Measurements from ENCODE around the gene PCGF2.

The PCGF2 gene

GRCh38 chr17:38786372-38786771 lies 38.2 kb upstream of the PCGF2 start:
- DNase-seq (ENCODE audit: low read depth, low spot score): no peak
- Histone ChIP-seq H3K9ac (ENCODE audit: insufficient read length) (no peak overlapping the region), H3K36me3 (ENCODE audit: insufficient read depth, low read length) (peaks cover 46% of the 10 kb centered on the region), H3K27ac (no peak overlapping the region), H3K9me3 (ENCODE audit: low read depth, low read length) (no peaks in the 10 kb centered on the region), H3K4me3 (no peak overlapping the region)
- TF ChIP-seq POLR2AphosphoS5 (IDR thresholded peaks at IDR 0.05; ENCODE audit: borderline replicate concordance, low read depth, low read length) (no peak), FOXP2 (optimal IDR thresholded peaks at IDR 0.05; ENCODE audit: control extremely low read depth, extremely low read length, insufficient read depth) (no peak), EZH2 (IDR thresholded peaks at IDR 0.05) (no peak)

- no peak overlapping the region for H3K9ac ChIP-seq (ENCODE audit: insufficient read length)
- peaks cover 77% of the 10 kb centered on the region for H3K36me3 ChIP-seq (ENCODE audit: insufficient read depth, low read length)
- no peak overlapping the region for H3K4me3 ChIP-seq
- no peaks in the 10 kb centered on the region for H3K9me3 ChIP-seq (ENCODE audit: low read depth, low read length)
- TF ChIP-seq POLR2AphosphoS5 (IDR thresholded peaks at IDR 0.05; ENCODE audit: borderline replicate concordance, low read depth, low read length) (no peak), EZH2 (IDR thresholded peaks at IDR 0.05) (no peak), FOXP2 (optimal IDR thresholded peaks at IDR 0.05; ENCODE audit: control extremely low read depth, extremely low read length, insufficient read depth) (no peak)
- no peak for DNase-seq (ENCODE audit: low read depth, low spot score)
- H3K27ac ChIP-seq: no peak overlapping the region
These were observed 35.1 kb upstream of the PCGF2 start for GRCh38 chr17:38783227-38783626.

DNA sequence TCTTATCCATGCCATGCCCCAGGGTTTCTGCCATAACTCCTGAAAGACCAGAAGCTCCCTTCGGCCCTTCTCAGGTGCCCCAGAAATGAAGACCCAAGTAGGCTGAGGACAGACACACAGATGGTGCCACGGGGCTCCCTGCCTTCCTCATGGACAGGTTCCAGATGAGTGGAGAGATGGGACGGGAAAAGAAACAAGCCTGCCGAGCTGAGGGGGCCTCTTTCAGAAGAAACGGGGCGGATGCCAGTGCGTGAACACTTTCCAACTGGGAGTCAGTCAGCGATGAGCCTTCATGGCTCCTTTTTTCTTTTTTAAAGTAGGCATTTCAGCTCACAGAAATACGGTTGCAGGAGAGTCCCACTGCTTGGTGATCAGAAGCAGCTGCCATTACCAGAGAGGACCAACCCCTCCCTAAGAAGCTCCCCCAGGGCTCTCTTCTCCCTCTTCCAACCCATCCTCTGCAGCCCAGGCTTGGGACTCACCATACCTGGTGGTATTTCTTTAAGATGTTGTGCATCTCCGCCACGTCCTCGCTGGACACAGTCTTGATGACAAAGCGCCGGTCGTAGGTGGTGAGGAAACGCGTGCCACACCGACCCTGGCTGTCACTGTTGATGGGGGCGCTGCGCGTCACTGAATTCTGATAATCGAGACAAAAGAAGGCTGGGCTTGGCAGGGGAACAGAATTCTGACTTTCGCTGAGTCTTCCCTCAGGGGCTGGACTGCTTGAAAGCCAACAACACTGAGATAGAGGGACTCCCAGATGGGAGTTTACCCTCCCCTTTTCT lies 32.0 kb upstream of the PCGF2 start:
- peaks cover 89% of the 10 kb centered on the region for H3K36me3 ChIP-seq (ENCODE audit: insufficient read depth, low read length)
- H3K9ac ChIP-seq (ENCODE audit: insufficient read length): no peak overlapping the region
- TF ChIP-seq EZH2 (IDR thresholded peaks at IDR 0.05) (no peak), FOXP2 (optimal IDR thresholded peaks at IDR 0.05; ENCODE audit: control extremely low read depth, extremely low read length, insufficient read depth) (no peak), POLR2AphosphoS5 (IDR thresholded peaks at IDR 0.05; ENCODE audit: borderline replicate concordance, low read depth, low read length) (no peak)
- H3K27ac ChIP-seq: no peak overlapping the region
- no peak for DNase-seq (ENCODE audit: low read depth, low spot score)
- H3K9me3 ChIP-seq (ENCODE audit: low read depth, low read length): no peaks in the 10 kb centered on the region
- H3K4me3 ChIP-seq: no peak overlapping the region

GRCh38 chr17:38777641-38778250 lies 29.6 kb upstream of the PCGF2 start:
- no peak for TF ChIP-seq FOXP2 (optimal IDR thresholded peaks at IDR 0.05; ENCODE audit: control extremely low read depth, extremely low read length, insufficient read depth)
- no peak for TF ChIP-seq EZH2 (IDR thresholded peaks at IDR 0.05)
- TF ChIP-seq POLR2AphosphoS5 (IDR thresholded peaks at IDR 0.05; ENCODE audit: borderline replicate concordance, low read depth, low read length): no peak
- no peak overlapping the region for H3K9ac ChIP-seq (ENCODE audit: insufficient read length)
- H3K27ac ChIP-seq: no peak overlapping the region
- no peak for DNase-seq (ENCODE audit: low read depth, low spot score)
- H3K4me3 ChIP-seq: no peak overlapping the region
- peaks cover 87% of the 10 kb centered on the region for H3K36me3 ChIP-seq (ENCODE audit: insufficient read depth, low read length)
- no peaks in the 10 kb centered on the region for H3K9me3 ChIP-seq (ENCODE audit: low read depth, low read length)

GRCh38 chr17:38773258-38773657 lies 25.1 kb upstream of the PCGF2 start:
- H3K4me3 ChIP-seq: no peak overlapping the region
- H3K9me3 ChIP-seq (ENCODE audit: low read depth, low read length): no peaks in the 10 kb centered on the region
- peaks cover 77% of the 10 kb centered on the region for H3K36me3 ChIP-seq (ENCODE audit: insufficient read depth, low read length)
- DNase-seq (ENCODE audit: low read depth, low spot score): no peak
- H3K27ac ChIP-seq: no peak overlapping the region
- no peak overlapping the region for H3K9ac ChIP-seq (ENCODE audit: insufficient read length)
- TF ChIP-seq EZH2 (IDR thresholded peaks at IDR 0.05) (no peak), POLR2AphosphoS5 (IDR thresholded peaks at IDR 0.05; ENCODE audit: borderline replicate concordance, low read depth, low read length) (no peak), FOXP2 (optimal IDR thresholded peaks at IDR 0.05; ENCODE audit: control extremely low read depth, extremely low read length, insufficient read depth) (no peak)

- Histone ChIP-seq H3K9me3 (ENCODE audit: low read depth, low read length) (no peaks in the 10 kb centered on the region), H3K27ac (0 out of 2 replicates have a peak overlapping the region, but pooled peaks have one; percentile 10), H3K4me3 (no peak overlapping the region), H3K36me3 (ENCODE audit: insufficient read depth, low read length) (peaks cover 77% of the 10 kb centered on the region), H3K9ac (ENCODE audit: insufficient read length) (no peak overlapping the region)
- no peak for DNase-seq (ENCODE audit: low read depth, low spot score)
- TF ChIP-seq FOXP2 (optimal IDR thresholded peaks at IDR 0.05; ENCODE audit: control extremely low read depth, extremely low read length, insufficient read depth) (no peak), POLR2AphosphoS5 (IDR thresholded peaks at IDR 0.05; ENCODE audit: borderline replicate concordance, low read depth, low read length) (no peak), EZH2 (IDR thresholded peaks at IDR 0.05) (no peak)
These were observed 20.3 kb upstream of the PCGF2 start for GRCh38 chr17:38768417-38768816.

GRCh38 chr17:38766341-38766740 lies 18.2 kb upstream of the PCGF2 start:
- TF ChIP-seq EZH2 (IDR thresholded peaks at IDR 0.05): no peak
- TF ChIP-seq POLR2AphosphoS5 (IDR thresholded peaks at IDR 0.05; ENCODE audit: borderline replicate concordance, low read depth, low read length): no peak
- no peak for TF ChIP-seq FOXP2 (optimal IDR thresholded peaks at IDR 0.05; ENCODE audit: control extremely low read depth, extremely low read length, insufficient read depth)
- DNase-seq (ENCODE audit: low read depth, low spot score): no peak
- no peaks in the 10 kb centered on the region for H3K9me3 ChIP-seq (ENCODE audit: low read depth, low read length)
- H3K27ac ChIP-seq: no peak overlapping the region
- H3K36me3 ChIP-seq (ENCODE audit: insufficient read depth, low read length): peaks cover 80% of the 10 kb centered on the region
- H3K9ac ChIP-seq (ENCODE audit: insufficient read length): no peak overlapping the region
- H3K4me3 ChIP-seq: no peak overlapping the region

DNA sequence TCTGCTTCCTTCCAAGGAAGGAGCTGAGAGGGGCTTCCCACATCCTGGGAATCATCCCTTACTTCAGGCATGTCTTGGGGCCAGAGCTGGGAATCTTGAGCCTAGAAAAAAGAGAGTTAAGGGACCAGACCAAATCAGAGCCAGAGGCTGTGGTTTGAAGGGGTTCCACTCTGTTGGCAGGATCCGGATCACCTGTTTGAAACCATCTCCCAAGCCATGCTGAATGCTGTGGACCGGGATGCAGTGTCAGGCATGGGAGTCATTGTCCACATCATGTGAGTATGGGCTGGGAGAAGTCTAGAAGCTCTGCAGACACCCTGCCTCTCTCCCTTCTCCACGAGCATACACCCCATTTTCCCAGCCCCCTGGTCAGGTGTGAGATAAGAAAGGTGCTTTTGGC lies 14.1 kb upstream of the PCGF2 start:
- Histone ChIP-seq H3K27ac (no peak overlapping the region), H3K9ac (ENCODE audit: insufficient read length) (no peak overlapping the region), H3K9me3 (ENCODE audit: low read depth, low read length) (no peaks in the 10 kb centered on the region), H3K4me3 (no peak overlapping the region), H3K36me3 (ENCODE audit: insufficient read depth, low read length) (peaks cover 84% of the 10 kb centered on the region)
- DNase-seq (ENCODE audit: low read depth, low spot score): no peak
- TF ChIP-seq POLR2AphosphoS5 (IDR thresholded peaks at IDR 0.05; ENCODE audit: borderline replicate concordance, low read depth, low read length) (no peak), EZH2 (IDR thresholded peaks at IDR 0.05) (no peak), FOXP2 (optimal IDR thresholded peaks at IDR 0.05; ENCODE audit: control extremely low read depth, extremely low read length, insufficient read depth) (no peak)
